ENCODE results near the gene NBEA.

DNA sequence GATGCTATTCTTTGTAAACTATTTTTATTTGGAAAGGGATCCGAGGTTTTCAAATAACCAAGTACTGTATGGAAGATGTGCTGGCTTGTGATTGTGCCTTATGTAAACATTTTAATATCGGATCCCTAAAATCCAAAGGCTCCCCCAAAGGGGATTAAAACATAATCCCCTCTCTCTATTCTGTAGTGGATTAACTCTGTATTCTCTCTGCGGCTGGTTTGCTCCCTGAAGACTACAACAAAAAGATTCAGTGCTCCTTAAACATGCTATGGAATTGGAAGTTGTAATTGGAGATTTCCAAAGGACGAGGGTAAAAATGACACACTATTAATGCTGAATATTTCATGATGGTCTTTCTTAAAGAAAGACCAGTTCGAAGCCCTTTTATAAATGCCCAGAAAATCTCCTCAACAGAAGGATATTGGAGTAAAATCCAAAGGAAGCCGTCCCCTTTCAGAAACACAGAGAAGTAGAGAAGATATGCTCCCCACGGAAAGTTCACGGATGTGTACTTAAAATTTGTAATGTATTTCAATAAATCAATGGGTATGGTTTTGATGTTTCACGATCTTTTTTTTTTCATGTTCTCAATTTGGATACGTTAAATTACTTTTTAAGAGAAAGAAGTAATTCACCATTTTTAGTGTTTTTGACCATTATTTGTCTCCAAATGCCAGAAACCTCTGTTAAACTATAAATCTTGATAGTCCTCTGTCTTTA lies 527.9 kb downstream of the NBEA start:
- TF ChIP-seq POLR2AphosphoS5 (IDR thresholded peaks at IDR 0.05; ENCODE audit: low read depth) (no peak), NANOG (IDR thresholded peaks at IDR 0.05; ENCODE audit: borderline replicate concordance) (no peak)

All from GM23338 (cell line).